OCI-LY3 (cell line): ENCODE data around the gene THUMPD2.

Experiments
- H2AFZ ChIP-seq: fragments of 200-600, 300-600 bp; shearing (Covaris generic); 2 replicates; pipeline ENCODE4 v1.6.0; 2014; ENCODE audit warnings: antibody characterized with exemption, low read depth, low read length
- H3K27ac ChIP-seq: fragments of 200-600, 300-600 bp; sonication (generic); 2 replicates; pipeline ENCODE4 v1.5.1; 2014; ENCODE audit warnings: mild to moderate bottlenecking, low read length, moderate library complexity, mixed read lengths
- H3K27me3 ChIP-seq: fragments of 200-600, 300-600 bp; sonication (generic); 2 replicates; pipeline ENCODE4 v1.6.1; 2014; ENCODE audit warnings: low read depth, low read length, mixed read lengths
- H3K36me3 ChIP-seq: fragments of 200-600, 300-600 bp; sonication (generic); replicated peaks from 2 replicates; pipeline ENCODE3; 2014; ENCODE audit warnings: low read depth, low read length, mixed read lengths
- H3K4me1 ChIP-seq: fragments of 300-600, 200-600 bp; sonication (generic); 2 replicates; pipeline ENCODE4 v1.6.1; 2014; ENCODE audit warnings: low read length, mixed read lengths
- H3K4me2 ChIP-seq: fragments of 200-600, 300-600 bp; sonication (generic); 2 replicates; pipeline ENCODE4 v1.6.1; 2014; ENCODE audit warnings: low read length, mixed read lengths
- H3K4me3 ChIP-seq: fragments of 300-600, 200-600 bp; sonication (generic); 2 replicates; pipeline ENCODE4 v1.5.1; 2014; ENCODE audit warnings: antibody characterized with exemption, mild to moderate bottlenecking, low read length, moderate library complexity
- H3K79me2 ChIP-seq: fragments of 300-600, 200-600 bp; shearing (Covaris generic); 2 replicates; pipeline ENCODE4 v1.6.1; 2014; ENCODE audit warnings: mild to moderate bottlenecking, low read length, mixed read lengths
- H3K9ac ChIP-seq: fragments of 300-600, 200-600 bp; shearing (Covaris generic); 2 replicates; pipeline ENCODE4 v1.6.0; 2014; ENCODE audit warnings: mild to moderate bottlenecking, low read length, moderate library complexity
- H3K9me3 ChIP-seq: fragments of 200-600, 300-600 bp; shearing (Covaris generic); 2 replicates; pipeline ENCODE4 v1.6.1; 2014; ENCODE audit warnings: low read length, mixed read lengths; ENCODE audit not compliant: insufficient read depth
- H4K20me1 ChIP-seq: fragments of 200-600, 300-600 bp; sonication (generic); 2 replicates; pipeline ENCODE4 v1.6.1; 2016; ENCODE audit warnings: low read length, mixed read lengths; ENCODE audit not compliant: insufficient read depth
- EZH2phosphoT487 ChIP-seq: fragments of 200-600 bp; shearing (Covaris generic); IDR thresholded peaks from 2 replicates; pipeline ENCODE4 v1.6.1; 2018; ENCODE audit warnings: antibody characterized with exemption, mixed run types, low read depth
- TF ChIP-seq, protein P1 (sequence below): fragments of 200-600, 300-600 bp; sonication (generic); IDR thresholded peaks from 2 replicates; pipeline ENCODE4 v1.5.1; 2014; ENCODE audit warnings: antibody characterized with exemption, low read length, low read depth

Gene THUMPD2

DNA sequence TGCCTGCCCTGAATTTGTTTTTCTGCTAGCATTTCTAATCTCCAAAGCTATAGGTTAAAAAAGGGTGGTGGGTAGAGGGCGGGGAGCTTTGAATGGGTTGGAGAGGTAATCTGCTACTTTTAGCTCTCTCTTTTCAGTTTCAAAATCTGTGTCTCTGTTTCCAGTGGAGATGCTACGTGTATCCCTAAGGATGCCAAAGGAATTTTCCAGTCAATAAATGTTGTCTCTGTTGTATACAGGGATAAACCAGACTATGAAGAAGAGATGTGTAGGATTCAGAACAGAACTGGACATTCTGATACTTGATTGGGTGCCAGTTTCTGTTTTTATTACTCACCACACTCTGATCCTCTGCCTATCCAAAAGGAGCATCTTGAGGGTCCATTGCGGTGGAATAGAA is 63.2 kb downstream of the THUMPD2 start:
- Histone ChIP-seq H3K9ac (no peak overlapping the region), H3K36me3 (no peaks in the 10 kb centered on the region), H2AFZ (no peak overlapping the region), H3K27ac (no peak overlapping the region), H3K79me2 (no peaks in the 10 kb centered on the region), H4K20me1 (no peaks in the 10 kb centered on the region), H3K4me2 (no peak overlapping the region), H3K27me3 (peaks cover 22% of the 10 kb centered on the region), H3K4me3 (no peak overlapping the region), H3K4me1 (no peaks in the 10 kb centered on the region), H3K9me3 (no peaks in the 10 kb centered on the region)
- TF ChIP-seq EZH2phosphoT487, result no peak
- TF ChIP-seq, protein P1, sequence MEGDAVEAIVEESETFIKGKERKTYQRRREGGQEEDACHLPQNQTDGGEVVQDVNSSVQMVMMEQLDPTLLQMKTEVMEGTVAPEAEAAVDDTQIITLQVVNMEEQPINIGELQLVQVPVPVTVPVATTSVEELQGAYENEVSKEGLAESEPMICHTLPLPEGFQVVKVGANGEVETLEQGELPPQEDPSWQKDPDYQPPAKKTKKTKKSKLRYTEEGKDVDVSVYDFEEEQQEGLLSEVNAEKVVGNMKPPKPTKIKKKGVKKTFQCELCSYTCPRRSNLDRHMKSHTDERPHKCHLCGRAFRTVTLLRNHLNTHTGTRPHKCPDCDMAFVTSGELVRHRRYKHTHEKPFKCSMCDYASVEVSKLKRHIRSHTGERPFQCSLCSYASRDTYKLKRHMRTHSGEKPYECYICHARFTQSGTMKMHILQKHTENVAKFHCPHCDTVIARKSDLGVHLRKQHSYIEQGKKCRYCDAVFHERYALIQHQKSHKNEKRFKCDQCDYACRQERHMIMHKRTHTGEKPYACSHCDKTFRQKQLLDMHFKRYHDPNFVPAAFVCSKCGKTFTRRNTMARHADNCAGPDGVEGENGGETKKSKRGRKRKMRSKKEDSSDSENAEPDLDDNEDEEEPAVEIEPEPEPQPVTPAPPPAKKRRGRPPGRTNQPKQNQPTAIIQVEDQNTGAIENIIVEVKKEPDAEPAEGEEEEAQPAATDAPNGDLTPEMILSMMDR, result no peak

DNA sequence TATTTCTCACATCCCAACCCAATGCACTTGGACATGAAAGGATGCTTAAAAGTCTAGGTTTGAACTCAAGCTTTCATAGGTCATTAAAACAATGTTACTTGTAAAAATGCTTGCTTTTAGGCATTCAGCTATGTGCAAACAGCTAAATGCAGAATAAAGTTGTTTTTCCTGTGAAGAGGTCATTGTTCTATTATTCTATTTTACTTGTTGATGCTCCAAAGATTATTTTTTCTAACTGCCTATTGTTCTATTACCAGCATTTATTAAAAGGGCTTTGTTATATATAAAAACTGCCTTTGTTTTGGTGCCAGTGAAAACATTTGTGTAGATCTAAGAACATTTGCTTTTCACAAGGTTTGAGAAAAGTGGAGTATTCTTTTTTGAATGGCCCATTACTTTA is 64.0 kb downstream of the THUMPD2 start:
- Histone ChIP-seq H4K20me1 (no peaks in the 10 kb centered on the region), H3K4me3 (no peak overlapping the region), H2AFZ (no peak overlapping the region), H3K4me1 (no peaks in the 10 kb centered on the region), H3K9ac (no peak overlapping the region), H3K27me3 (peaks cover 17% of the 10 kb centered on the region), H3K9me3 (no peaks in the 10 kb centered on the region), H3K79me2 (no peaks in the 10 kb centered on the region), H3K36me3 (no peaks in the 10 kb centered on the region), H3K27ac (no peak overlapping the region), H3K4me2 (no peak overlapping the region)
- no peak for TF ChIP-seq EZH2phosphoT487
- TF ChIP-seq, protein P1, result no peak

- H3K4me2 ChIP-seq, result no peak overlapping the region
- H2AFZ ChIP-seq, result no peak overlapping the region
- no peak overlapping the region for H3K27ac ChIP-seq
- no peak overlapping the region for H3K9ac ChIP-seq
- H3K27me3 ChIP-seq, result peaks cover 19% of the 10 kb centered on the region
- H3K79me2 ChIP-seq, result no peaks in the 10 kb centered on the region
- TF ChIP-seq, protein P1, result no peak
- TF ChIP-seq EZH2phosphoT487, result no peak
- no peaks in the 10 kb centered on the region for H3K4me1 ChIP-seq
- no peaks in the 10 kb centered on the region for H3K9me3 ChIP-seq
- H3K36me3 ChIP-seq, result no peaks in the 10 kb centered on the region
- no peak overlapping the region for H3K4me3 ChIP-seq
- no peaks in the 10 kb centered on the region for H4K20me1 ChIP-seq
Observed at GRCh38 chr2:39712953-39713352, 66.1 kb downstream of the THUMPD2 start.

DNA sequence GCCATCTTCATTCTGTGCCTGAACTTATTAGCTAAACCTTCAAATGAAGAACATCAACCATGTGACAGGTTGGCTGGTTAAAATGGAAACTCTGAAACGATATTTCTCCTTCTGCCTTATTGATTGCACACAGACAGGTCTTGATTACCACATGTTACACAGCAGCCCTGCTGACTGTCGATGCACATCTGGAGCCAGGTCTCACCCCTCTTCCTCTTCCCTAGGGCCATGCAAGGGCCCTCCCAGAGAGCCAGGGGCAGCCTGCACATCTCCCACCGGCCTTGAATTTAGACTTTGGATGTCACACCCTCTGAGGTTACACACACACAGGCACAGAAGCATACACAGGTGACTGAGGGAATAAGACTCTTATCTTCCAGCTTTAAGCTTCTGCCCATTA is 68.3 kb downstream of the THUMPD2 start:
- Histone ChIP-seq H3K27me3 (peaks cover 24% of the 10 kb centered on the region), H4K20me1 (no peaks in the 10 kb centered on the region)
- TF ChIP-seq, protein P1, result no peak
- TF ChIP-seq EZH2phosphoT487, result no peak

More for the DNA sequence above, 68.3 kb downstream of the THUMPD2 start:
- Histone ChIP-seq H3K9me3 (no peaks in the 10 kb centered on the region), H3K79me2 (no peaks in the 10 kb centered on the region), H3K4me2 (no peak overlapping the region), H3K27ac (no peak overlapping the region), H3K9ac (no peak overlapping the region), H3K36me3 (no peaks in the 10 kb centered on the region), H2AFZ (no peak overlapping the region), H3K4me1 (no peaks in the 10 kb centered on the region), H3K4me3 (no peak overlapping the region)
